Loucy (cell line): ENCODE data around the gene LY6G6D.

ENCODE experiments used
- CTCF ChIP-seq: fragments of 200-600 bp; sonication (generic); conservative IDR thresholded peaks from 2 replicates; pipeline ENCODE4 v1.5.1; 2014; ENCODE audit warnings: mild to moderate bottlenecking, antibody characterized with exemption, low read length
- EZH2phosphoT487 ChIP-seq: fragments of 200-600 bp; IDR thresholded peaks from 2 replicates; pipeline ENCODE4 v1.6.1; 2018; ENCODE audit warnings: antibody characterized with exemption, mild to moderate bottlenecking, moderate library complexity, borderline replicate concordance

GRCh38 chr6:31767096-31767645, 52.0 kb downstream of the LY6G6D start:
- TF ChIP-seq CTCF (no peak), EZH2phosphoT487 (no peak)
